SK-MEL-5 (cell line): ENCODE results near the gene ZNF699. TPM values are rescaled to one million over a fixed set of nuclear protein-coding genes. Genes with fewer than 3 reads are reported as not detected.
"Not testable (repeated sequence)": the region's sequence is repeated elsewhere in the genome, so short reads cannot be mapped to it uniquely, and the experiment has no call there.

ENCODE experiments used
- DNase-seq: peaks from one replicate; pipeline ENCODE4 v3.0.0-alpha.2; 2016; ENCODE audit warnings: low read depth, low spot score
- in situ Hi-C: cut with HindIII; loops from 2 replicates; pipeline ENCODE4 v1.10.0; 2016; ENCODE audit warnings: low sequenced_read_pairs, high pct_unique_total_duplicates, low pct_unique_long_range_greater_than_20kb
- polyA plus RNA-seq, 2 experiments: library from polyadenylated mRNA; depleted of rRNA; stranded (reverse); fragments of >200 nt; gene quantifications; 2 replicates each; pipeline ENCODE4 v1.2.3, GENCODE V29; 2015
- total RNA-seq: library from RNA; depleted of rRNA; stranded (reverse); fragments of >200 nt; shearing (Covaris generic); gene quantifications from 2 replicates; pipeline ENCODE4 v1.2.3, GENCODE V29; 2014; rRNA removed

Gene ZNF699
- total RNA-seq = 4.2 and 5.6 TPM in 2 replicates
- 2.6 and 3.1 TPM in 2 replicates for polyA plus RNA-seq (2015; cell fraction: cytosol; rRNA removed)
- polyA plus RNA-seq (2015; cell fraction: nucleus; rRNA removed) = 4.5 and 6.9 TPM in 2 replicates

- peak; percentile 96 for DNase-seq
- in situ Hi-C loops = no loop called here
These were observed at the start of gene ZNF699 for GRCh38 chr19:9309139-9309973. Gene ZNF699 (minus strand): TSS chr19:9309838. CDS start chr19:9305119, 4,719 bp downstream.

DNA sequence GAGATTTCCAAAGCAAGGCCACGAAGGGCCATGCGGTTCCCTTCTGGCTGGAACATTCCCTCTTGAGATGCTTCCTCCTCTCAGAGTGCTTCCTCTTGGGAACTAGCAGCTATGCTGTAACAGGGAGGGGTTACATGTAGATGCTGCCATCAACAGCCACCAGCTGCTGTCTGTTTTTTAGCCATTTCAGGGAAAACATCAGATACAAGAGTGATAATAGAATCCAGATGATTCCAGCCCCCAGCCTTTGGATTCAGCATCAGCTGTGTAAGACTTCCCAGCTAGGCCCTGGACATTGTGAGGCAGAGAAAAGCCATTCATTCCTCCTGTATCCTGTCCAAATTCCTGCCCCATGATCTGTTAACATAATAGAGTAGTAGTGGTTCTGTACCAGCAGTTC lies 45.0 kb upstream of the ZNF699 start:
- in situ Hi-C loops = no loop called here
- DNase-seq = no peak

DNA sequence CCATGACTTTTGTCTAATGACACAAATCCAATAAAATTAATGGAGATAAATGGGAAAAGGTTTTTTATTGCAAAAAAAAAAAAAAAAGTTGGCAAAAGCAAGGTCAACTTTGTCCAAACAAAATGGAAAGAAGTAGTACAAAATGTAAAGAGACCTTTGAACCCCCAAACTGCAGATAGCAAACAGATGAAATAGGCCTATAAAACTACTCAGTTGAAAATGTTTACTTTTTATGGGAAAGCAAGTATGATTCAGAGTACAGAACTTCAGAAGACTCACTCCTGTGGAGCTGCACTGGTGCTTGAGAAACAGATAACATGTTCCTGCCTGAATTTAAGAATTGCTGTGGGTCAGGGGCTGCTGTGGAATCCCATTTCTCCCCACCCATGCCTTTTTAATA lies 43.4 kb upstream of the ZNF699 start:
- in situ Hi-C loops = no loop called here
- no peak for DNase-seq

DNA sequence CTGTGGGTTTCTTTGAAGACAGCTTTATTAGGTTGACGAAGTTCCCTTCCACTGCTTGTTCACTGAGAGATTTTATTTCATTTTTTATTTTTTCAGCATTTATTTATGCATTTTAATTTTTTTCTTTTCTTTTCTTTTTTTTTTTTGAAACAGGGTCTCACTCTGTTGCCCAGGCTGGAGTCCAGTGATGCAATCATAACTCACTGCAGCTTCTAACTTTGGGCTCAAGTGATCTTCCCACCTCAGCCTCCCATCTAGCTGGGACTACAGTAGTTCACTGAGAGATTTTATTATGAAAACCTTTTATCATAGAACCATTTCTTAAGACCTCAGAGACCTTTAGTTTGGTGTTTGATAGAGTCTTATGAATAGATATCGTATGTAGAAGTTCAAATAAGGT lies 42.9 kb upstream of the ZNF699 start:
- in situ Hi-C loops = no loop called here
- DNase-seq = no peak

GRCh38 chr19:9348671-9349070 lies 39.0 kb upstream of the ZNF699 start:
- no peak for DNase-seq
- in situ Hi-C loops = no loop called here

DNA sequence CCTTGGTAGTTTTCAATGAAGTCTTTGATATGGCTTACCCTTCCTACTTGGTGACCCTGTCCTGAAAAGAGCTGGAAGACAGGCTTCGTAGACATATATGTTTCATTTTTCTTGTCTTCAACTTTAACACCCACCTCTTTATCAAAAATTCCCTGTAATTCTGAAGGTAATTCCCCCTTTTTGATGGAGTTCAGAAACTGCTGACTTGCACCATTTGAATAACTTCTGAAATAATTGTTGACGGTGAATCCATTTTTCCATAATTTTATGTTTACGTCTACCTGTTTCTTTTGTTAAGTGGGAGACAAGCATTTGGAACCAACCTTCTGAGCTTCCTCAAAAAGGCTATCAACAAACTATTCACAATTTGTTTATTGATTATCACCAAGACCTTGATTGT lies 38.6 kb upstream of the ZNF699 start:
- in situ Hi-C loops = no loop called here

GRCh38 chr19:9345005-9345404 lies 35.4 kb upstream of the ZNF699 start:
- in situ Hi-C loops = no loop called here

More for the DNA sequence above, 38.6 kb upstream of the ZNF699 start:
- no peak for DNase-seq

DNA sequence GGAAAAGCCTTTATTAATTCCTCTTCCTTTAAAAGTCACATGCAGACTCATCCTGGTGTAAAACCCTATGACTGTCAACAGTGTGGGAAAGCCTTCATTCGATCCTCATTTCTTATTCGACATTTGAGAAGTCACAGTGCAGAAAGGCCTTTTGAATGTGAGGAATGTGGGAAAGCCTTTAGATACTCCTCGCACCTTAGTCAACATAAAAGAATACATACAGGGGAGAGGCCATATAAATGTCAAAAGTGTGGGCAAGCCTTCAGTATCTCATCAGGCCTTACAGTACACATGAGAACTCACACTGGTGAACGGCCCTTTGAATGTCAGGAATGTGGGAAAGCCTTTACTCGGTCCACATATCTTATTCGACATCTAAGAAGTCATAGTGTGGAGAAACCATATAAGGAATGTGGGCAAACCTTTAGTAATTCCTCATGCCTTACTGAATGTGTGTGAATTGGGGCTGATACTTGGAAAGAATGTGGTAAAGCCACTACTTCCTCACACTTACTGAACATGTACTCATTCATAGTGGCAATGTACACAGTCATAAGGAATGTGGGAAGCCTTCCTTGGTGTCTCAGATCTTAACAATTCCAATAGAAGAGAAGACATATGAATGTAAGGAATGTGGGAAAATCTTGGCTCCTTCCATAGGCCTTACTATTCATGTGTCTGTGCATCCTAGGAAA lies 33.1 kb upstream of the ZNF699 start:
- in situ Hi-C loops = no loop called here
- DNase-seq = no peak

More at GRCh38 chr19:9345005-9345404, 35.4 kb upstream of the ZNF699 start:
- no peak for DNase-seq

DNA sequence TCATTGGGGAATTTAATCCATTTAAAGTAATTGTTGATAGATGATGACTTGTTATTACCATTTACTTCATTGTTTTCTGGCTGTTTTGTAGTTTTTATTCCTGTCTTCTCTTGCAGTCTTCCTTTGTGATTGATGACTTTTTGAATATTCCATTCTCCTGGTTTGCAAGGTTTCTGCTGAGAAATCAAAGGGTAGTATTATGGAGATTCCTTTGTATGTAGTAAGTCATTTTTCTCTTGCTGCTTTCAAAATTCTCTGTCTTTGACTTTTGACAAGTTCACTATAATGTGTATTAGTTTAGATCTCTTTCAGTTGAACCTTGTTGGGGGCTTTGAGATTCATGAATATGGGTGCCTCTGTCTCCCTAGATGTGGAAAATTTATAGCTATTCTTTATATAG lies 20.4 kb upstream of the ZNF699 start:
- in situ Hi-C loops = no loop called here

DNA sequence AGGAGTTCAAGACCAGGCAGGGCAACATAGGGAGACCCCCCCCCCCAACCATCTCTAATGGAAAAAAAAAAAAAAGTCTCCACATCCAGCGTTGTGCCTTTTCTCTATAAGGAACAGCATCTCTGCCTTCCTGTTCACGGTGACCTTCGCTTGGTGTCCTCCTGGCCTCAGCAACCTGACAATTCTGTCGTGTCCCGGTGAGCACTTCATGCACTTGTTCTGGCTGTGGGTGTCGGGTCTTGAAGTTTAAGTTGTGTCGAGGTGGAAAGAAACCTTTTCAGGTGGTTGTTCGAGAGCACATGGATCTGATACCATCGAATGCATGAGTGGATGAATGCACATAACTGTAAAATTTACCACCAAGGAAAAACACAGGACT lies 14.9 kb upstream of the ZNF699 start:
- in situ Hi-C loops = no loop called here

More for the DNA sequence above, 20.4 kb upstream of the ZNF699 start:
- no peak for DNase-seq

GRCh38 chr19:9323919-9324583 lies 14.4 kb upstream of the ZNF699 start, which contains the start of gene ZNF559:
Gene ZNF559 (plus strand): TSS chr19:9324179. CDS start chr19:9338550, 14,371 bp downstream.
- in situ Hi-C loops = no loop called here
- DNase-seq = peak; percentile 93

More for the DNA sequence above, 14.9 kb upstream of the ZNF699 start:
- no peak for DNase-seq

- in situ Hi-C loops = no loop called here
- peak; percentile 86 for DNase-seq
These were observed 13.9 kb upstream of the ZNF699 start for GRCh38 chr19:9323557-9323918.

DNA sequence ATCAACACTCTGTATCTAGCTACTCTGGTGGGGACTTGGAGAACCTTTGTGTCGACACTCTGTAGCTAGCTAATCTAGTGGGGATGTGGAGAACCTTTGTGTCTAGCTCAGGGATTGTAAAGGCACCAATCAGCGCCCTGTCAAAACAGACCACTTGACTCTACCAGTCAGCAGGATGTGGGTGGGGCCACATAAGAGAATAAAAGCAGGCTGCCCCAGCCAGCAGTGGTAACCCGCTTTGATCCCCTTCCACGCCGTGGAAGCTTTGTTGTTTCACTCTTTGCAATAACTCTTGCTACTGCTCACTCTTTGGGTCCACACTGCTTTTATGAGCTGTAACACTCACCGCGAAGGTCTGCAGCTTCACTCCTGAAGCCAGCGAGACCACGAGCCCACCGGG lies 12.6 kb upstream of the ZNF699 start:
- DNase-seq, in situ Hi-C loops: not testable (repeated sequence)

DNA sequence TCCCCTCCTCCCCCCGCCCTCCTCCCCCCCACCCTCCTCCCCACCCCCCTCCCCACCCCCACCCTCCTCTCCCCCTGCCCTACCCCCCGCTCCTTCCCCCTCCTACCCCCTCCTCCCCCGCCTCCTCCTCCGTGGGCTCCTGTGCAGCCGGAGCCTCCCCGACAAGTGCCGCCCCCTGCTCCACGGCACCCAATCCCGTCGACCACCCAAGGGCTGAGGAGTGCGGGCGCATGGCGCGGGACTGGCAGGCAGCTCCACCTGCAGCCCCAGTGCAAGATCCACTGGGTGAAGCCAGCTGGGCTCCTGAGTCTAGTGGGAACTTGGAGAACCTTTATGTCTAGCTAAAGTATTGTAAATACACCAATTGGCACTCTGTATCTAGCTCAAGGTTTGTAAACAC lies 12.1 kb upstream of the ZNF699 start:
- DNase-seq, in situ Hi-C loops: not testable (repeated sequence)

- DNase-seq = no peak
- in situ Hi-C loops = no loop called here
These were observed 11.7 kb upstream of the ZNF699 start for GRCh38 chr19:9321338-9321737.

DNA sequence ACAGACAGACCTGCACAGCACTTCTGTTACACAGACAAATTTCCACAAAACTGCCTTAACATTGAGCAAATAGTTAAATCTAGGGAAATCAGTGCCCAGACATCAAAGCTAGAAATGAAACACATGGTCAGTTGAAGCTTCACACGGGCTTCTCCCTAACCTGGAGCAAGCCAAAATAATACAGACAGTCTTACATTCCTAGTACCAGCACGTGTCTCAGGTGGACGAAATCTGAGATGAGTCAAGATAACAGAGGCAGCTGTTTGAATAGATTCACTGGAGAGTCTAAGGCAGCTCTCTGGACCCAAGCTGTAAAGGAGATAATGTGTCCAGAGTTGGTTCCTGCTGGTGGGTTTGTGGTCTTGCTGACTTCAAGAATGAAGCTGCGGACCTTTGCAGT lies 4.1 kb upstream of the ZNF699 start:
- DNase-seq = no peak
- in situ Hi-C loops = no loop called here

DNA sequence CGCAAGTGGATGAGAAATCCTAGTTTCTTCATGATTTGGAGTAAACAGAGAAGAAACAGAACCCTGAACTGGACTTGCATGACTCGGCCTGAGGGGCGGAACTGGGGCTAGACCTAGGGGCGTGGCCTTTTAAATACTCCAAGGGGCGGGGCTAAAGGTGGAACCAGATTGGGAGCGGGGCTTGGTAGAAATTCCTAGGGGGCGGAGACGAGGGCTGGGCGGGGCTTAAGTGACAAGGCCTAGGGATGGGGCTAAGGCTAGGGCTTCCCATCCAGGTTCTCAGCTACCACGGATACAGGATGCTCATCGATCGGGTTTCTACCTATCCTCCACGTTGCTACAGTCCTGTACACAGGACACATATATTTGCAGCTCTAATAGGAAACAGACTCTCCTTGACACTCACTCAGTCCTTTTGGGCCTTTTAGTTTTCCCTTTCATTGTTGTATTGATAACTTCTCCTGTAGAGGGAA lies 372 bp upstream of the ZNF699 start:
- in situ Hi-C loops = no loop called here
- peak; percentile 90 for DNase-seq
